ENCODE measurements around the gene SEMA4B.
"Not testable (repeated sequence)": the region's sequence is repeated elsewhere in the genome, so short reads cannot be mapped to it uniquely, and the experiment has no call there.

The SEMA4B gene

GRCh38 chr15:90268415-90268814 is 67.3 kb downstream of the SEMA4B start:
- in situ Hi-C loops (cut with MboI; ENCODE audit: low sequenced_read_pairs, unreplicated experiment) = no loop called here
- no peak for DNase-seq (ENCODE audit: low spot score)
- TF ChIP-seq CTCF (IDR thresholded peaks at IDR 0.05; ENCODE audit: borderline replicate concordance, control extremely low read depth, extremely low read depth, insufficient read depth, missing control alignments) = no peak

- TF ChIP-seq CTCF (IDR thresholded peaks at IDR 0.05; ENCODE audit: borderline replicate concordance, control extremely low read depth, extremely low read depth, insufficient read depth, missing control alignments) = no peak
- DNase-seq (ENCODE audit: low spot score) = no peak
- in situ Hi-C loops (cut with MboI; ENCODE audit: low sequenced_read_pairs, unreplicated experiment) = no loop called here
Observed at GRCh38 chr15:90270502-90271150, 69.5 kb downstream of the SEMA4B start.

- no peak for TF ChIP-seq CTCF (IDR thresholded peaks at IDR 0.05; ENCODE audit: borderline replicate concordance, control extremely low read depth, extremely low read depth, insufficient read depth, missing control alignments)
- DNase-seq (ENCODE audit: low spot score) = no peak
- in situ Hi-C loops (cut with MboI; ENCODE audit: low sequenced_read_pairs, unreplicated experiment) = no loop called here
Observed at GRCh38 chr15:90271459-90272166, 70.5 kb downstream of the SEMA4B start.

- in situ Hi-C loops (cut with MboI; ENCODE audit: low sequenced_read_pairs, unreplicated experiment); DNase-seq (ENCODE audit: low spot score): not testable (repeated sequence)
Observed at GRCh38 chr15:90278467-90278866, 77.3 kb downstream of the SEMA4B start.
